GM19324 (cell line): Measurements from ENCODE around the gene GCNT4.
"Not testable (repeated sequence)": the region's sequence is repeated elsewhere in the genome, so short reads cannot be mapped to it uniquely, and the experiment has no call there.

Experiments used
- ATAC-seq: cut with Tn5 transposase; IDR thresholded peaks from one replicate; pipeline ENCODE4 v1.9.1; 2021; ENCODE audit warnings: mild to moderate bottlenecking, moderate library complexity; ENCODE audit not compliant: unreplicated experiment, low FRiP score

Gene GCNT4

GRCh38 chr5:75052192-75053053, at the start of gene GCNT4:
GCNT4 (minus strand) TSS chr5:75052558; CDS start chr5:75030037, 22,521 bp downstream.
- ATAC-seq: no peak

- ATAC-seq: not testable (repeated sequence)
Observed at GRCh38 chr5:75095956-75096355, 43.6 kb upstream of the GCNT4 start.

- ATAC-seq: no peak
Observed at GRCh38 chr5:75091597-75091996, 39.2 kb upstream of the GCNT4 start.

GRCh38 chr5:75089662-75090061, 37.3 kb upstream of the GCNT4 start:
- no peak for ATAC-seq

GRCh38 chr5:75089137-75089536, 36.8 kb upstream of the GCNT4 start:
- ATAC-seq: no peak

GRCh38 chr5:75088648-75089047, 36.3 kb upstream of the GCNT4 start:
- ATAC-seq: no peak

- no peak for ATAC-seq
Observed at GRCh38 chr5:75081510-75081909, 29.2 kb upstream of the GCNT4 start.

- ATAC-seq: not testable (repeated sequence)
Observed at GRCh38 chr5:75079346-75079745, 27.0 kb upstream of the GCNT4 start.

- no peak for ATAC-seq
Observed at GRCh38 chr5:75078027-75078426, 25.7 kb upstream of the GCNT4 start.

- ATAC-seq: no peak
Observed at GRCh38 chr5:75072061-75072460, 19.7 kb upstream of the GCNT4 start.

GRCh38 chr5:75071100-75071499, 18.7 kb upstream of the GCNT4 start:
- no peak for ATAC-seq

GRCh38 chr5:75067434-75067833, 15.1 kb upstream of the GCNT4 start:
- ATAC-seq: no peak

GRCh38 chr5:75062925-75063531, 10.7 kb upstream of the GCNT4 start:
- ATAC-seq: no peak

- no peak for ATAC-seq
Observed at GRCh38 chr5:75059912-75060545, 7.7 kb upstream of the GCNT4 start.

- no peak for ATAC-seq
Observed at GRCh38 chr5:75058986-75059535, 6.7 kb upstream of the GCNT4 start.

GRCh38 chr5:75057561-75057960, 5.2 kb upstream of the GCNT4 start:
- ATAC-seq: no peak

- ATAC-seq: no peak
Observed at GRCh38 chr5:75055727-75056144, 3.4 kb upstream of the GCNT4 start.

GRCh38 chr5:75054134-75054930, 2.0 kb upstream of the GCNT4 start:
- ATAC-seq: no peak

- no peak for ATAC-seq
Observed at GRCh38 chr5:75053304-75054133, 1.2 kb upstream of the GCNT4 start.

GRCh38 chr5:75053054-75053303, 621 bp upstream of the GCNT4 start:
- no peak for ATAC-seq
